Loucy (cell line): ENCODE data around the gene MEPE.

Source experiments
- H2AFZ ChIP-seq: fragments of 200-600 bp; sonication (generic); 2 replicates; pipeline ENCODE4 v1.6.0; 2016; ENCODE audit warnings: antibody characterized with exemption, mild to moderate bottlenecking, low read length, moderate library complexity
- H3F3A ChIP-seq: fragments of 200-600 bp; 2 replicates; pipeline ENCODE4 v1.6.0; 2016; ENCODE audit warnings: antibody characterized with exemption, low read depth, mild to moderate bottlenecking
- H3K27me3 ChIP-seq: fragments of 200-600 bp; sonication (generic); 2 replicates; pipeline ENCODE4 v1.6.1; 2014; ENCODE audit warnings: low read length, mild to moderate bottlenecking; ENCODE audit not compliant: insufficient read depth, poor library complexity, severe bottlenecking
- H3K36me3 ChIP-seq: fragments of 200-600 bp; sonication (generic); 2 replicates; pipeline ENCODE4 v1.6.1; 2016; ENCODE audit warnings: low read length; ENCODE audit not compliant: insufficient read depth
- H3K4me1 ChIP-seq: fragments of 200-600 bp; sonication (generic); 2 replicates; pipeline ENCODE4 v1.5.1; 2014; ENCODE audit warnings: low read length, mild to moderate bottlenecking; ENCODE audit not compliant: insufficient read depth, poor library complexity, severe bottlenecking
- H3K4me2 ChIP-seq: fragments of 200-600 bp; sonication (generic); 2 replicates; pipeline ENCODE4 v1.6.0; 2014; ENCODE audit warnings: antibody characterized with exemption, low read length, low read depth, mild to moderate bottlenecking; ENCODE audit not compliant: poor library complexity, severe bottlenecking
- H3K4me3 ChIP-seq: fragments of 200-600 bp; sonication (generic); 2 replicates; pipeline ENCODE4 v1.5.1; 2014; ENCODE audit warnings: low read length, mild to moderate bottlenecking, mixed read lengths; ENCODE audit not compliant: poor library complexity, severe bottlenecking
- H3K79me2 ChIP-seq: fragments of 200-600 bp; sonication (generic); 2 replicates; pipeline ENCODE4 v1.6.1; 2014; ENCODE audit warnings: low read length; ENCODE audit not compliant: insufficient read depth
- H3K9ac ChIP-seq: fragments of 200-600 bp; sonication (generic); 2 replicates; pipeline ENCODE4 v1.6.0; 2014; ENCODE audit warnings: mild to moderate bottlenecking, low read depth, low read length, moderate library complexity; ENCODE audit not compliant: poor library complexity, severe bottlenecking
- H3K9me2 ChIP-seq: fragments of 200-600 bp; sonication (generic); replicated peaks from 2 replicates; pipeline ENCODE4 v1.6.1; 2016; ENCODE audit warnings: low read depth, low read length, mixed read lengths
- H3K9me3 ChIP-seq: fragments of 200-600 bp; sonication (generic); 2 replicates; pipeline ENCODE4 v1.6.1; 2014; ENCODE audit warnings: mild to moderate bottlenecking, antibody characterized with exemption, low read length, low read depth; ENCODE audit not compliant: insufficient read depth
- H4K20me1 ChIP-seq: fragments of 200-600 bp; sonication (generic); 2 replicates; pipeline ENCODE4 v1.6.0; 2014; ENCODE audit warnings: antibody characterized with exemption, low read length, mild to moderate bottlenecking; ENCODE audit not compliant: insufficient read depth, poor library complexity, severe bottlenecking
- EZH2phosphoT487 ChIP-seq: fragments of 200-600 bp; IDR thresholded peaks from 2 replicates; pipeline ENCODE4 v1.6.1; 2018; ENCODE audit warnings: antibody characterized with exemption, mild to moderate bottlenecking, moderate library complexity, borderline replicate concordance
- TF ChIP-seq, protein P1 (sequence below): fragments of 200-600 bp; sonication (generic); conservative IDR thresholded peaks from 2 replicates; pipeline ENCODE4 v1.5.1; 2014; ENCODE audit warnings: mild to moderate bottlenecking, antibody characterized with exemption, low read length

MEPE gene

DNA sequence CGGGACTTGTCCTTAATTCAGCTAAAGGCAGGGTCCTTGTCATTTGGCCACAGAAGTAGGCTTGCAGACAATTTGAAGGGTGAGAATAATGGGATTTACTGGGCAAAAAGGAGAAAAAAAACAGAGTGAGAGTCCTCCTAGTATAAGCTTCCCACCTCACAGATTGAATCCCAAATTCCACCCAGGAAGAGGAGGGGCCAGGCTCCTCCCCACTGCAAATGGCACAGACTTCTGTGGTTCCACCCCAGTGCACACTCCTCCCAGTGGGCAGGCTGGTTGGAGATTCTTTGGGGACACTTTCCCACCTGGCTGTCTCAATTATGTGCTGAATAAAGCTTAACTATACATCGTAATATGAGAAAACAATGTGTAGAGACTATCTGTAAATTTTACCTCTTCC lies 31.6 kb downstream of the MEPE start:
- Histone ChIP-seq H3K27me3 (no peaks in the 10 kb centered on the region), H3K9ac (no peak overlapping the region), H3F3A (no peaks in the 10 kb centered on the region), H3K36me3 (no peaks in the 10 kb centered on the region), H3K9me3 (no peaks in the 10 kb centered on the region), H3K79me2 (no peaks in the 10 kb centered on the region), H3K9me2 (no peaks in the 10 kb centered on the region), H3K4me1 (no peaks in the 10 kb centered on the region), H2AFZ (no peak overlapping the region), H4K20me1 (no peaks in the 10 kb centered on the region), H3K4me3 (no peak overlapping the region), H3K4me2 (no peak overlapping the region)
- TF ChIP-seq EZH2phosphoT487 = no peak
- TF ChIP-seq, protein P1, sequence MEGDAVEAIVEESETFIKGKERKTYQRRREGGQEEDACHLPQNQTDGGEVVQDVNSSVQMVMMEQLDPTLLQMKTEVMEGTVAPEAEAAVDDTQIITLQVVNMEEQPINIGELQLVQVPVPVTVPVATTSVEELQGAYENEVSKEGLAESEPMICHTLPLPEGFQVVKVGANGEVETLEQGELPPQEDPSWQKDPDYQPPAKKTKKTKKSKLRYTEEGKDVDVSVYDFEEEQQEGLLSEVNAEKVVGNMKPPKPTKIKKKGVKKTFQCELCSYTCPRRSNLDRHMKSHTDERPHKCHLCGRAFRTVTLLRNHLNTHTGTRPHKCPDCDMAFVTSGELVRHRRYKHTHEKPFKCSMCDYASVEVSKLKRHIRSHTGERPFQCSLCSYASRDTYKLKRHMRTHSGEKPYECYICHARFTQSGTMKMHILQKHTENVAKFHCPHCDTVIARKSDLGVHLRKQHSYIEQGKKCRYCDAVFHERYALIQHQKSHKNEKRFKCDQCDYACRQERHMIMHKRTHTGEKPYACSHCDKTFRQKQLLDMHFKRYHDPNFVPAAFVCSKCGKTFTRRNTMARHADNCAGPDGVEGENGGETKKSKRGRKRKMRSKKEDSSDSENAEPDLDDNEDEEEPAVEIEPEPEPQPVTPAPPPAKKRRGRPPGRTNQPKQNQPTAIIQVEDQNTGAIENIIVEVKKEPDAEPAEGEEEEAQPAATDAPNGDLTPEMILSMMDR = no peak

DNA sequence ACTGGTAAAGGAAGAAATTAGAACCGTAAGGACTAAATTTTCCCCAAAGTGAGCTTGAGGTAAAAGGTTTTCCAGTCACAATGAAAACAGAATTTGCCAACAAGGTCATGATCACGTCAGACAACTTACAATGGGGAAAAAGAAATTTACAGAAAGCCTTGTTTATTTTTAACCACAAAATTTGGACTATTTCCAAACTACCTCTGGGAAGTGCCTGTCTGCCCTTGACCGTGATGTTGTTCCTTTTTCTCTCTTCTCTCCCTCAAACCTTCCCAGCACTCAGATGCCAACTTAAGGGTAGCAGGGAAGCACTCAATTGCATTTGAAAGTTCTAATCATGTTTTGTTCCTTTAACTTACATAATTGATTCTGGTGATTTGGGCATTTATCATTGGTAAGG lies 32.5 kb downstream of the MEPE start:
- Histone ChIP-seq H3K9me3 (no peaks in the 10 kb centered on the region), H3K9me2 (no peaks in the 10 kb centered on the region), H3K36me3 (no peaks in the 10 kb centered on the region), H3K4me1 (no peaks in the 10 kb centered on the region), H3K27me3 (no peaks in the 10 kb centered on the region), H3K79me2 (no peaks in the 10 kb centered on the region), H2AFZ (no peak overlapping the region), H4K20me1 (no peaks in the 10 kb centered on the region), H3K4me2 (no peak overlapping the region), H3K4me3 (no peak overlapping the region), H3F3A (no peaks in the 10 kb centered on the region), H3K9ac (no peak overlapping the region)
- TF ChIP-seq, protein P1 = no peak
- TF ChIP-seq EZH2phosphoT487 = no peak

- Histone ChIP-seq H3K27me3 (no peaks in the 10 kb centered on the region), H3K36me3 (no peaks in the 10 kb centered on the region), H3K4me3 (no peak overlapping the region), H4K20me1 (no peaks in the 10 kb centered on the region), H3K9me2 (no peaks in the 10 kb centered on the region), H3K79me2 (no peaks in the 10 kb centered on the region), H3F3A (no peaks in the 10 kb centered on the region), H3K9ac (no peak overlapping the region), H3K4me2 (no peak overlapping the region), H3K4me1 (no peaks in the 10 kb centered on the region), H3K9me3 (no peaks in the 10 kb centered on the region), H2AFZ (0 out of 2 replicates have a peak overlapping the region, but pooled peaks have one; percentile 23)
- no peak for TF ChIP-seq EZH2phosphoT487
- TF ChIP-seq, protein P1 = no peak
Observed at GRCh38 chr4:87865960-87866598, 33.3 kb downstream of the MEPE start.
